GM12878 (cell line): ENCODE results near the gene EXOC3L4.

ENCODE experiments used
- KDM1A ChIP-seq: fragments of 200-600 bp; sonication (generic); IDR thresholded peaks from 2 replicates; pipeline ENCODE4 v1.6.1; 2016; ENCODE audit warnings: borderline replicate concordance
- TCF7 ChIP-seq: IDR thresholded peaks from 2 replicates; pipeline ENCODE4 v1.6.1; 2014; ENCODE audit warnings: antibody characterized with exemption, borderline replicate concordance

GRCh38 chr14:103149351-103150237, 55.1 kb downstream of the EXOC3L4 start:
- no peak for TF ChIP-seq TCF7
- no peak for TF ChIP-seq KDM1A
